HepG2 (cell line): ENCODE results near the gene SOX9. TPM values are rescaled to one million over a fixed set of nuclear protein-coding genes. Genes with fewer than 3 reads are reported as not detected.

ENCODE experiments used
- ATF7 ChIP-seq, 2 experiments: fragments of 450-650 bp in 1 of 2; sonication (generic) in 1 of 2; formaldehyde crosslinking in 1 of 2; IDR thresholded peaks; 2 replicates each; pipeline versions ENCODE4 v1.4.0 to v1.6.1; 2016 to 2020; ENCODE audit warnings: antibody characterized with exemption in 1 of 2, mild to moderate bottlenecking in 1 of 2, missing genetic modification reagents in 1 of 2
- ATF7-NPFF ChIP-seq: sonication (generic); formaldehyde crosslinking; IDR thresholded peaks from 2 replicates; pipeline ENCODE4 v1.8.1; 2023; ENCODE audit warnings: mild to moderate bottlenecking, low read depth, missing genetic modification reagents, moderate library complexity
- CREB3 ChIP-seq: sonication (generic); formaldehyde crosslinking; IDR thresholded peaks from 2 replicates; pipeline ENCODE4 v1.5.0; 2020; ENCODE audit warnings: missing genetic modification reagents
- HCFC1 ChIP-seq: fragments of 150-350 bp; IDR thresholded peaks from 2 replicates; pipeline ENCODE4 v1.6.1; 2014; ENCODE audit warnings: low read depth, low read length
- KMT2A ChIP-seq: sonication (generic); formaldehyde crosslinking; IDR thresholded peaks from 2 replicates; pipeline ENCODE4 v1.4.0; 2020; ENCODE audit warnings: missing genetic modification reagents
- MZF1 ChIP-seq: sonication (generic); formaldehyde crosslinking; IDR thresholded peaks from 2 replicates; pipeline ENCODE4 v1.8.1; 2023; ENCODE audit warnings: mild to moderate bottlenecking, missing genetic modification reagents, borderline replicate concordance
- NCOR1 ChIP-seq: fragments of 200-600 bp; sonication (generic); IDR thresholded peaks from 2 replicates; pipeline ENCODE4 v1.7.0; 2017; ENCODE audit warnings: antibody characterized with exemption, low read length, borderline replicate concordance
- NONO ChIP-seq, 2 experiments: fragments of 450-650 bp in 1 of 2; sonication (generic) in 1 of 2; formaldehyde crosslinking in 1 of 2; IDR thresholded peaks in 1 of 2; conservative IDR thresholded peaks in 1 of 2; 2 replicates each; pipeline versions ENCODE4 v1.6.1 to v1.8.0; 2017 to 2022; ENCODE audit warnings: mild to moderate bottlenecking in 1 of 2, missing genetic modification reagents in 1 of 2, moderate library complexity in 1 of 2
- PATZ1 ChIP-seq: sonication (generic); formaldehyde crosslinking; IDR thresholded peaks from 2 replicates; pipeline ENCODE4 v1.4.0; 2020; ENCODE audit warnings: missing genetic modification reagents
- TFAP4 ChIP-seq: sonication (generic); IDR thresholded peaks from 2 replicates; pipeline ENCODE4 v1.6.1; 2016; ENCODE audit warnings: low read depth, borderline replicate concordance
- ZNF724P ChIP-seq: sonication (generic); formaldehyde crosslinking; IDR thresholded peaks from 2 replicates; pipeline ENCODE4 v1.8.0; 2022; ENCODE audit warnings: missing genetic modification reagents, borderline replicate concordance
- ZNF737 ChIP-seq: sonication (generic); formaldehyde crosslinking; IDR thresholded peaks from 2 replicates; pipeline ENCODE4 v1.5.0; 2020; ENCODE audit warnings: missing genetic modification reagents, mild to moderate bottlenecking, borderline replicate concordance
- ZNF768 ChIP-seq: sonication (generic); formaldehyde crosslinking; IDR thresholded peaks from 2 replicates; pipeline ENCODE4 v1.4.0; 2020; ENCODE audit warnings: missing genetic modification reagents
- polyA plus RNA-seq, 8 experiments: library from polyadenylated mRNA; depleted of rRNA in 3 of 8; stranded (reverse) in 7 of 8; unstranded in 1 of 8; fragments of >200 nt; fragmentation: Illumina TruSeq in 4 of 8; extraction: Trizol in 4 of 8; gene quantifications; 2 replicates each; pipeline versions ENCODE4 v1.2.1 to v1.2.3, GENCODE V29; 2011 to 2016; ENCODE audit warnings: low read depth in 4 of 8, missing spikeins in 1 of 8, mixed read lengths in 1 of 8; ENCODE audit not compliant: insufficient read depth in 1 of 8
- total RNA-seq, 5 experiments: library from RNA; depleted of rRNA; stranded (reverse); fragments of >200 nt; fragmentation: Illumina TruSeq; extraction: Trizol; gene quantifications; 2 replicates each; pipeline ENCODE4 v1.2.3, GENCODE V29; 2016; ENCODE audit warnings: low read depth in 1 of 5
- TF ChIP-seq, protein P1 (sequence below): sonication (generic); formaldehyde crosslinking; IDR thresholded peaks from 2 replicates; pipeline ENCODE4 v1.5.1; 2020; ENCODE audit warnings: missing genetic modification reagents, mild to moderate bottlenecking, borderline replicate concordance
- TF ChIP-seq, protein P2 (sequence below): sonication (generic); formaldehyde crosslinking; IDR thresholded peaks from 2 replicates; pipeline ENCODE4 v1.8.0; 2022; ENCODE audit warnings: mild to moderate bottlenecking, missing genetic modification reagents, moderate library complexity
- TF ChIP-seq, protein P3 (sequence below): sonication (generic); formaldehyde crosslinking; IDR thresholded peaks from 2 replicates; pipeline ENCODE4 v1.5.1; 2020; ENCODE audit warnings: missing genetic modification reagents, mild to moderate bottlenecking, borderline replicate concordance

Gene SOX9
- total and polyA plus RNA-seq, 2 of the 13 experiments (the other 11 are each of a cell fraction or from before 2014, with no cell fraction given): 16.1 to 27.6 TPM

DNA sequence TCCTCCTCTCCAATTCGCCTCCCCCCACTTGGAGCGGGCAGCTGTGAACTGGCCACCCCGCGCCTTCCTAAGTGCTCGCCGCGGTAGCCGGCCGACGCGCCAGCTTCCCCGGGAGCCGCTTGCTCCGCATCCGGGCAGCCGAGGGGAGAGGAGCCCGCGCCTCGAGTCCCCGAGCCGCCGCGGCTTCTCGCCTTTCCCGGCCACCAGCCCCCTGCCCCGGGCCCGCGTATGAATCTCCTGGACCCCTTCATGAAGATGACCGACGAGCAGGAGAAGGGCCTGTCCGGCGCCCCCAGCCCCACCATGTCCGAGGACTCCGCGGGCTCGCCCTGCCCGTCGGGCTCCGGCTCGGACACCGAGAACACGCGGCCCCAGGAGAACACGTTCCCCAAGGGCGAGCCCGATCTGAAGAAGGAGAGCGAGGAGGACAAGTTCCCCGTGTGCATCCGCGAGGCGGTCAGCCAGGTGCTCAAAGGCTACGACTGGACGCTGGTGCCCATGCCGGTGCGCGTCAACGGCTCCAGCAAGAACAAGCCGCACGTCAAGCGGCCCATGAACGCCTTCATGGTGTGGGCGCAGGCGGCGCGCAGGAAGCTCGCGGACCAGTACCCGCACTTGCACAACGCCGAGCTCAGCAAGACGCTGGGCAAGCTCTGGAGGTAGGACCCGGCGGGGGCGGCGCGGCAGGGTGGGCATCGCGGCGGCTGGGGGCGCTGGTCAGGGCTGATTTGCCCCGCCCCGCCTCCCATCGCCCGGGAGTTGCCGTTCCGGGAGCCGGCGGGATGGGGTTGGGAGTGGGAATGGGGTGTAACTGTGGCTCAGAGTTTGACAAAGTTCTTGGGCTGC, 567 bp downstream of the SOX9 start (continued):
- TF ChIP-seq ZNF737 (no peak), MZF1 (CRISPR knock-in tag) (peak; percentile 12; the same call in 1 of the 2 replicates), ZNF768 (CRISPR knock-in tag) (peak; percentile 74), KMT2A (CRISPR knock-in tag) (peak; percentile 73), ATF7-NPFF (CRISPR knock-in tag) (peak; percentile 72; the same call in 1 of the 2 replicates), CREB3 (CRISPR knock-in tag) (no peak; the same call in 1 of the 2 replicates), NONO (IDR thresholded peaks at IDR 0.05) (no peak), NONO (CRISPR knock-in tag; conservative IDR thresholded peaks at IDR 0.05) (peak; percentile 37; the same call in 1 of the 2 replicates), NCOR1 (0 out of 2 replicates have a peak, but pooled peaks have one; percentile 28), ATF7 (IDR thresholded peaks at IDR 0.05) (no peak), ATF7 (CRISPR knock-in tag; IDR thresholded peaks at IDR 0.05) (peak; percentile 87), ZNF724P (no peak; the same call in 1 of the 2 replicates), PATZ1 (CRISPR knock-in tag) (peak; percentile 65), HCFC1 (no peak), TFAP4 (no peak)
- TF ChIP-seq, protein P1, sequence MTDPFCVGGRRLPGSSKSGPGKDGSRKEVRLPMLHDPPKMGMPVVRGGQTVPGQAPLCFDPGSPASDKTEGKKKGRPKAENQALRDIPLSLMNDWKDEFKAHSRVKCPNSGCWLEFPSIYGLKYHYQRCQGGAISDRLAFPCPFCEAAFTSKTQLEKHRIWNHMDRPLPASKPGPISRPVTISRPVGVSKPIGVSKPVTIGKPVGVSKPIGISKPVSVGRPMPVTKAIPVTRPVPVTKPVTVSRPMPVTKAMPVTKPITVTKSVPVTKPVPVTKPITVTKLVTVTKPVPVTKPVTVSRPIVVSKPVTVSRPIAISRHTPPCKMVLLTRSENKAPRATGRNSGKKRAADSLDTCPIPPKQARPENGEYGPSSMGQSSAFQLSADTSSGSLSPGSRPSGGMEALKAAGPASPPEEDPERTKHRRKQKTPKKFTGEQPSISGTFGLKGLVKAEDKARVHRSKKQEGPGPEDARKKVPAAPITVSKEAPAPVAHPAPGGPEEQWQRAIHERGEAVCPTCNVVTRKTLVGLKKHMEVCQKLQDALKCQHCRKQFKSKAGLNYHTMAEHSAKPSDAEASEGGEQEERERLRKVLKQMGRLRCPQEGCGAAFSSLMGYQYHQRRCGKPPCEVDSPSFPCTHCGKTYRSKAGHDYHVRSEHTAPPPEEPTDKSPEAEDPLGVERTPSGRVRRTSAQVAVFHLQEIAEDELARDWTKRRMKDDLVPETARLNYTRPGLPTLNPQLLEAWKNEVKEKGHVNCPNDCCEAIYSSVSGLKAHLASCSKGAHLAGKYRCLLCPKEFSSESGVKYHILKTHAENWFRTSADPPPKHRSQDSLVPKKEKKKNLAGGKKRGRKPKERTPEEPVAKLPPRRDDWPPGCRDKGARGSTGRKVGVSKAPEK (CRISPR knock-in tag): peak; percentile 11; the same call in 1 of the 2 replicates
- TF ChIP-seq, protein P2, sequence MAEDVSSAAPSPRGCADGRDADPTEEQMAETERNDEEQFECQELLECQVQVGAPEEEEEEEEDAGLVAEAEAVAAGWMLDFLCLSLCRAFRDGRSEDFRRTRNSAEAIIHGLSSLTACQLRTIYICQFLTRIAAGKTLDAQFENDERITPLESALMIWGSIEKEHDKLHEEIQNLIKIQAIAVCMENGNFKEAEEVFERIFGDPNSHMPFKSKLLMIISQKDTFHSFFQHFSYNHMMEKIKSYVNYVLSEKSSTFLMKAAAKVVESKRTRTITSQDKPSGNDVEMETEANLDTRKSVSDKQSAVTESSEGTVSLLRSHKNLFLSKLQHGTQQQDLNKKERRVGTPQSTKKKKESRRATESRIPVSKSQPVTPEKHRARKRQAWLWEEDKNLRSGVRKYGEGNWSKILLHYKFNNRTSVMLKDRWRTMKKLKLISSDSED (CRISPR knock-in tag): 0 out of 2 replicates have a peak, but pooled peaks have one; percentile 56
- TF ChIP-seq, protein P3, sequence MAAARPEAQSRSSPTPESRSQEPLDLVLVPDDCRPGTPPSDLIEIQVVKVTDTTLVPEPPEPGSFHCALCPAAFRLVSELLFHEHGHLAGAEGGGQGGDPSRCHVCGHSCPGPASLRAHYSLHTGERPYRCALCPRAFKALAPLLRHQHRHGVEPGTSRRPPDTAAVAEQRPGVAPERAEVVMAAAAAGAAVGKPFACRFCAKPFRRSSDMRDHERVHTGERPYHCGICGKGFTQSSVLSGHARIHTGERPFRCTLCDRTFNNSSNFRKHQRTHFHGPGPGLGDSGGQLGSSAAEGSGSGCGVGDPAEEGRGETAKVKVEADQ (CRISPR knock-in tag): peak; percentile 35; the same call in 1 of the 2 replicates
